Activated CD4-positive, alpha-beta T cell treated with anti-CD3 and anti-CD28 coated beads, Interleukin-2, amount 10 ng/mL, durations not matched to agents 7 days and 5 days (primary cell): ENCODE data around the gene CXorf58. TPM values are rescaled to one million over a fixed set of nuclear protein-coding genes. Genes with fewer than 3 reads are reported as not detected.

ENCODE experiments used
- CTCF ChIA-PET: fragments of 350-600 bp; sonication (Branson Sonifier 250); formaldehyde crosslinking; loops from one replicate; lab custom pipeline; 2021; ENCODE audit warnings: antibody characterized with exemption; lab: Charles Lee
- POLR2A ChIA-PET: fragments of 350-600 bp; sonication (Branson Sonifier 250); formaldehyde crosslinking; loops from one replicate; lab custom pipeline; 2021; ENCODE audit warnings: antibody characterized with exemption; lab: Charles Lee
- DNase-seq: peaks from one replicate; pipeline ENCODE4 v3.0.0-alpha.2; 2020
- H3K27ac Mint-ChIP-seq: one replicate; pipeline ENCODE4 v1.8.0; 2021; ENCODE audit warnings: mild to moderate bottlenecking, moderate library complexity, mixed read lengths
- H3K27me3 Mint-ChIP-seq: one replicate; pipeline ENCODE4 v1.8.0; 2021; ENCODE audit warnings: mixed read lengths
- H3K36me3 Mint-ChIP-seq: one replicate; pipeline ENCODE4 v1.8.0; 2021; ENCODE audit warnings: low read depth, mixed read lengths
- H3K4me1 Mint-ChIP-seq: one replicate; pipeline ENCODE4 v1.8.0; 2021; ENCODE audit warnings: mixed read lengths
- H3K4me3 Mint-ChIP-seq: one replicate; pipeline ENCODE4 v1.8.0; 2021; ENCODE audit warnings: mild to moderate bottlenecking, moderate library complexity, mixed read lengths
- H3K9me3 Mint-ChIP-seq: one replicate; pipeline ENCODE4 v1.8.0; 2021; ENCODE audit warnings: mixed read lengths
- total RNA-seq, 2 experiments: library from RNA; stranded (reverse); gene quantifications; one replicate each; pipeline ENCODE4 v1.2.3, GENCODE V29; 2021

CXorf58 gene
- total RNA-seq, 2 experiments from 2014 or later: not detected

DNA sequence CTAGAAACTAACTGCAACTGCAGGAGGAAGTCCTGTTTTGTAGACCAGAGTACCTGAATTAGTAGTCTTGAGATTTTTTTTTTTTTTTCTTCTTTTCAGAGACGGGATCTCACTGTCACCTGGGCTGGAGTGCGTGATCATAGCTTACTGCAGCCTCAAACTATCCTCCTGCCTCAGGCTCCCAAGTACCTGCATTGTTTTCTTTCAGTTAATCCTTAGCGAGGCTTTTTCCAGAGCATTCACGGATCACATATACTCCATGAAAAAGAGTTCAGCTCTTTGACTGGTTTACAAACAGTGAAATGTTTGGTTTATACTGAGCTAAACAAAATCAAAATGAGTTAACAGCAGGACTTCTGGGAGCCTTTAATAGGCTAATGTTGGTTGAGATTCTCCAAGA, 73.4 kb downstream of the CXorf58 start:
- H3K27ac Mint-ChIP-seq: no peak overlapping the region
- H3K9me3 Mint-ChIP-seq: no peaks in the 10 kb centered on the region
- ChIA-PET POLR2A (no interaction called here), CTCF (interaction anchor here (1.5 to 1.9 kb wide), 2 partner anchors 12 to 73 kb away, joined by 4 to 5 read pairs; partner anchors contain the start of gene EIF2S3)
- H3K4me3 Mint-ChIP-seq: no peak overlapping the region
- H3K27me3 Mint-ChIP-seq: no peaks in the 10 kb centered on the region
- H3K36me3 Mint-ChIP-seq: peaks cover 13% of the 10 kb centered on the region
- no peak for DNase-seq
- H3K4me1 Mint-ChIP-seq: peaks cover 3% of the 10 kb centered on the region

DNA sequence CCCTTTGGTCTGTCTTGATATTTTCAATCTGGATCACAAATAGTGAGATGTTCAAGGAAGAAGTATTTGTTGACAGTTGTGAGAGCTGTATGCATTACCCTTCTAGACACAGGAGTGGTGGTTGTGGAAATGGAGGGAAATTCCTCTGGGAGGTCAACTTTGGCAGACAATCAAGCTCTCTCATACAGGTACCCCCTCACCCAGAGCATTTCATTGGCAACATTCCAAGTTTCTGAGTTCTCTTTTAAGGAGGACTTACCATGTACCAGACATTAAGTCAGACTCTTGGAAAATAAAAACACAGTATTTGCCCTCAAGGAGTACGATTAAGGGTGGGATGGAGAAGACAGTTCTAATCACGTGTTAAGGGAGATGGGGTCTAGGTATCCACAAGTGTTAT, 73.9 kb downstream of the CXorf58 start:
- H3K9me3 Mint-ChIP-seq: no peaks in the 10 kb centered on the region
- POLR2A ChIA-PET: no interaction called here
- DNase-seq: no peak
- H3K4me1 Mint-ChIP-seq: peaks cover 4% of the 10 kb centered on the region
- no peaks in the 10 kb centered on the region for H3K27me3 Mint-ChIP-seq
- CTCF ChIA-PET: interaction anchor here (0.6 to 1.9 kb wide), 2 partner anchors 60 to 73 kb away, joined by 4 to 5 read pairs; partner anchors contain the start of gene EIF2S3
- no peak overlapping the region for H3K4me3 Mint-ChIP-seq
- H3K27ac Mint-ChIP-seq: no peak overlapping the region
- H3K36me3 Mint-ChIP-seq: peaks cover 15% of the 10 kb centered on the region

DNA sequence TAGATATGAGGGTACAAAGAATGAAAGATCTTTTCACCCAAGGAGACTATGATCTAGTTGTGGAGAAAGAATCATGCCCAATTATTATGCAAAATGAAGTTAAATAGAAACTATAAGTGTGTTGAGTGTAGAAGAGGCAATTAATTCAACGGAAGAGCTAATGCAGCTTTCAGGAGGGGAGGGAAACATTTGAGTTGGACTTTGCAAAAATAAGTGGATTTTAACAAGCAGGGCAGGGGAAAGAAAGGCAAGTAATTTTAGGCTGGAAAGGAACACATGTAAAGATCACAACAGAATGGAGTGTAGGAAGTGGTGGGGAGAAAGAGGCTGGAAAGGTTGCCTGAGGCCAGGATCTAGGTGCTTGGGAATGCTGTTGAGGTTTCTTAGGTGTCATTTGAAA, 75.1 kb downstream of the CXorf58 start:
- H3K27me3 Mint-ChIP-seq: no peaks in the 10 kb centered on the region
- no peak for DNase-seq
- ChIA-PET POLR2A (no interaction called here), CTCF (no interaction called here)
- peaks cover 17% of the 10 kb centered on the region for H3K36me3 Mint-ChIP-seq
- no peaks in the 10 kb centered on the region for H3K9me3 Mint-ChIP-seq
- no peak overlapping the region for H3K27ac Mint-ChIP-seq
- peaks cover 4% of the 10 kb centered on the region for H3K4me1 Mint-ChIP-seq
- H3K4me3 Mint-ChIP-seq: no peak overlapping the region

Other genes with a start within 250 kb of the CXorf58 start
- 10 to 100 TPM; 35.0 to 43.3 TPM for gene PRDX4, start 240.5 kb upstream of the CXorf58 start, total RNA-seq
- 10 to 100 TPM; 21.5 to 23.4 TPM for gene ACOT9, start 164.7 kb upstream of the CXorf58 start, total RNA-seq
- 10 to 100 TPM; 86.3 to 89.7 TPM for gene SAT1, start 124.8 kb upstream of the CXorf58 start, total RNA-seq
- 10 to 100 TPM; 26.6 to 28.5 TPM for gene APOO, start 68 bp upstream of the CXorf58 start, total RNA-seq
- gene KLHL15, start 119.2 kb downstream of the CXorf58 start, total RNA-seq: 1 to 10 TPM; 8.6 to 9.6 TPM
- gene EIF2S3, start 146.9 kb downstream of the CXorf58 start, total RNA-seq: 100 to 1,000 TPM; 199 to 209 TPM
- gene ZFX, start 241.7 kb downstream of the CXorf58 start, total RNA-seq: 10 to 100 TPM; 44.6 to 46.0 TPM